Panc1 (cell line): ENCODE measurements around the gene CBX8. TPM values are rescaled to one million over a fixed set of nuclear protein-coding genes. Genes with fewer than 3 reads are reported as not detected.

Experiments used
- ATAC-seq: fragments of 200-7000 bp; cut with Tn5 transposase; 2 replicates; pipeline ENCODE4 v1.9.1; 2020; ENCODE audit warnings: mild to moderate bottlenecking, moderate library complexity
- BruUV-seq: library from RNA; stranded (reverse); fragments of 400-500 nt; replicated peaks from 2 replicates; lab custom pipeline; 2021; lab: Mats Ljungman, UMichigan
- CTCF ChIA-PET: fragments of 300-600 bp; sonication (Branson Sonifier 250); formaldehyde crosslinking; loops from one replicate; lab custom pipeline; 2022; ENCODE audit warnings: antibody characterized with exemption; lab: Charles Lee
- POLR2A ChIA-PET: fragments of 300-600 bp; sonication (Branson Sonifier 250); formaldehyde crosslinking; loops from one replicate; lab custom pipeline; 2022; ENCODE audit warnings: antibody characterized with exemption; lab: Charles Lee
- DNase-seq: peaks from one replicate; pipeline ENCODE4 v3.0.0-alpha.2; 2010; ENCODE audit warnings: low read depth, low spot score
- H3K27ac ChIP-seq: 2 replicates; pipeline ENCODE4 v1.5.1; 2011; ENCODE audit warnings: mild to moderate bottlenecking, low read length, inconsistent platforms
- H3K27me3 ChIP-seq: fragments of 200-500 bp; sonication (Bioruptor generic); 2 replicates; pipeline ENCODE4 v1.6.0; 2014; ENCODE audit warnings: low read length, inconsistent platforms; ENCODE audit not compliant: control insufficient read depth, insufficient read depth
- H3K36me3 ChIP-seq: fragments of 200-500 bp; sonication (Bioruptor generic); 2 replicates; pipeline ENCODE4 v1.5.1; 2014; ENCODE audit warnings: inconsistent platforms, mild to moderate bottlenecking, low read length, moderate library complexity; ENCODE audit not compliant: control insufficient read depth, insufficient read depth
- H3K4me1 ChIP-seq: 2 replicates; pipeline ENCODE4 v1.5.1; 2011; ENCODE audit warnings: inconsistent platforms, mild to moderate bottlenecking, low read length, moderate library complexity; ENCODE audit not compliant: control insufficient read depth, insufficient read depth
- H3K4me3 ChIP-seq, 2 experiments: 2 replicates each; pipeline ENCODE4 v1.5.1; 2011 to 2012; ENCODE audit warnings: low read depth in 2 of 2, low read length in 2 of 2, mild to moderate bottlenecking in 2 of 2, inconsistent platforms in 1 of 2, moderate library complexity in 1 of 2
- H3K9me3 ChIP-seq: fragments of 200-500 bp; sonication (Bioruptor generic); 2 replicates; pipeline ENCODE4 v1.5.1; 2014; ENCODE audit warnings: low read depth, mild to moderate bottlenecking, inconsistent platforms, low read length, moderate library complexity; ENCODE audit not compliant: control insufficient read depth, insufficient read depth
- POLR2AphosphoS5 ChIP-seq: IDR thresholded peaks from 2 replicates; pipeline ENCODE4 v1.6.1; 2012; ENCODE audit warnings: mild to moderate bottlenecking, low read depth, low read length, moderate library complexity
- REST ChIP-seq, 2 experiments: IDR thresholded peaks; 2 replicates each; pipeline ENCODE4 v1.6.1; 2011 to 2012; ENCODE audit warnings: low read depth in 2 of 2, control low read depth in 1 of 2, low read length in 1 of 2, mild to moderate bottlenecking in 1 of 2, moderate library complexity in 1 of 2; ENCODE audit not compliant: insufficient read depth in 1 of 2
- SIN3A ChIP-seq: IDR thresholded peaks from 2 replicates; pipeline ENCODE4 v1.6.1; 2012; ENCODE audit warnings: low read depth, mild to moderate bottlenecking, low read length, moderate library complexity, borderline replicate concordance; ENCODE audit not compliant: insufficient read depth
- TCF7L2 ChIP-seq: IDR thresholded peaks from 2 replicates; pipeline ENCODE4 v1.6.1; 2011; ENCODE audit warnings: mild to moderate bottlenecking, low read depth, low read length, inconsistent platforms
- in situ Hi-C: cut with HindIII; loops from 2 replicates; pipeline ENCODE4 v1.10.0; 2016; ENCODE audit warnings: low sequenced_read_pairs, low pct_unique_long_range_greater_than_20kb
- intact Hi-C: fragments of 100-400 bp; cut with micrococcal nuclease; formaldehyde crosslinking; loops from one replicate; pipeline ENCODE4 v1.10.0; 2022; ENCODE audit not compliant: unreplicated experiment
- total RNA-seq: library from RNA; stranded (reverse); gene quantifications from one replicate; pipeline ENCODE4 v1.2.1, GENCODE V29; 2021; ENCODE audit not compliant: unreplicated experiment
- TF ChIP-seq, protein P1 (sequence below): fragments of 450-650 bp; IDR thresholded peaks from 2 replicates; pipeline ENCODE4 v1.5.1; 2017; ENCODE audit warnings: mild to moderate bottlenecking

The CBX8 gene
- total RNA-seq, 1 experiment from 2014 or later = 15.3 TPM

- H3K4me1 ChIP-seq = no peaks in the 10 kb centered on the region
- CTCF ChIA-PET = no interaction called here
- DNase-seq (no peak), ATAC-seq (no peak)
- POLR2A ChIA-PET = no interaction called here
- H3K36me3 ChIP-seq = no peaks in the 10 kb centered on the region
- no peak overlapping the region for H3K4me3 ChIP-seq
- TF ChIP-seq, protein P1, sequence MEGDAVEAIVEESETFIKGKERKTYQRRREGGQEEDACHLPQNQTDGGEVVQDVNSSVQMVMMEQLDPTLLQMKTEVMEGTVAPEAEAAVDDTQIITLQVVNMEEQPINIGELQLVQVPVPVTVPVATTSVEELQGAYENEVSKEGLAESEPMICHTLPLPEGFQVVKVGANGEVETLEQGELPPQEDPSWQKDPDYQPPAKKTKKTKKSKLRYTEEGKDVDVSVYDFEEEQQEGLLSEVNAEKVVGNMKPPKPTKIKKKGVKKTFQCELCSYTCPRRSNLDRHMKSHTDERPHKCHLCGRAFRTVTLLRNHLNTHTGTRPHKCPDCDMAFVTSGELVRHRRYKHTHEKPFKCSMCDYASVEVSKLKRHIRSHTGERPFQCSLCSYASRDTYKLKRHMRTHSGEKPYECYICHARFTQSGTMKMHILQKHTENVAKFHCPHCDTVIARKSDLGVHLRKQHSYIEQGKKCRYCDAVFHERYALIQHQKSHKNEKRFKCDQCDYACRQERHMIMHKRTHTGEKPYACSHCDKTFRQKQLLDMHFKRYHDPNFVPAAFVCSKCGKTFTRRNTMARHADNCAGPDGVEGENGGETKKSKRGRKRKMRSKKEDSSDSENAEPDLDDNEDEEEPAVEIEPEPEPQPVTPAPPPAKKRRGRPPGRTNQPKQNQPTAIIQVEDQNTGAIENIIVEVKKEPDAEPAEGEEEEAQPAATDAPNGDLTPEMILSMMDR = no peak
- TF ChIP-seq REST (IDR thresholded peaks at IDR 0.05; ENCODE audit: insufficient read depth in 1 of 2, low read depth in 2 of 2, low read length in 1 of 2) (no peak), TCF7L2 (no peak), SIN3A (no peak), POLR2AphosphoS5 (no peak)
- in situ Hi-C loops (no loop called here), intact Hi-C loops (no loop called here)
- H3K27ac ChIP-seq = no peak overlapping the region
- no peaks in the 10 kb centered on the region for H3K9me3 ChIP-seq
- no TSS peak for BruUV-seq
- H3K27me3 ChIP-seq = no peaks in the 10 kb centered on the region
Measured at GRCh38 chr17:79820959-79821330, 24.1 kb upstream of the CBX8 start.

DNA sequence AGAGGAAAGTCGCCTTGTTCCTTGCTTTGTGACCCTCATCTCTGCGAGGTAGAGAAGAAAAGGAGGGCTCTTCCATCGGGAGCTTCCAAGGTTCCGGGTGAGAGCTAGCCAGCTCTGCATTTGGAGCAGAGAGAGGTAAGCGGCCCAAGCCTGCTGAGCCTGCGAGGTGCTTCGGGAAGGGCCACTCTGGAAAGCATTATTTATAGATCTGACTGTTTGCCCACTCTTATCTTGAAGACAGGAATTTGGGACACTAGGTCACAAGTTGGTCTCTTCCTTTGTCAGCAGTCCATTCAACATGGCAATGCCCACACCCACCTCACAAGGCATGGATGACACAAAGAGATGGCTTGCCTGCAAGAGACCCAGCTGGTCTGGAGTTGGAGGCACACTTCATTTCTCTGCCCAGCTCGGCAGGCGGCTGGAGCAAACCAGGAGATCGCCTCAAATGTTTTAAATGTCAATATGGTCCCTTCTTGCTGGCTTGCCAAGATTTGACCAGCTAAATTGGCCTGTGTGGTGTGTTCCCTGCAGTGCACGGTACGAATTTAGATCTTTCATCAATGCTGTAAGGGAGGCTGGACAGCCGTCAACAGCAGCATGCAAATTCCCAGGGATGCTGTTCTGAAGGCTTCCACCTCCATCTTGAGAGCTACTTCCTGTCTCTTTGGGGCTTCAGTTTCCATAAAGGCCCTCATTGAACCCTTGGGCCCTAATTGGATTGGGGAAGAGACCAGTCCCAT lies 22.8 kb upstream of the CBX8 start:
- DNase-seq (no peak), ATAC-seq (no peak)
- Histone ChIP-seq H3K27ac (no peak overlapping the region), H3K36me3 (no peaks in the 10 kb centered on the region), H3K27me3 (no peaks in the 10 kb centered on the region), H3K4me1 (no peaks in the 10 kb centered on the region), H3K4me3 (no peak overlapping the region), H3K9me3 (no peaks in the 10 kb centered on the region)
- in situ Hi-C loops (no loop called here), intact Hi-C loops (no loop called here)
- ChIA-PET CTCF (interaction anchor here (0.6 kb wide), 1 partner anchor 11 kb away, joined by 3 read pairs; no protein-coding TSS in a partner anchor), POLR2A (no interaction called here)
- TF ChIP-seq, protein P1 = no peak
- TF ChIP-seq REST (IDR thresholded peaks at IDR 0.05; ENCODE audit: insufficient read depth in 1 of 2, low read depth in 2 of 2, low read length in 1 of 2) (no peak), POLR2AphosphoS5 (no peak), TCF7L2 (no peak), SIN3A (no peak)
- BruUV-seq = no TSS peak
